ENCODE results near the gene CELSR1.
A peak's percentile ranks its signal among the peaks of the same experiment; 100 is the strongest.

CELSR1 gene, protein sequence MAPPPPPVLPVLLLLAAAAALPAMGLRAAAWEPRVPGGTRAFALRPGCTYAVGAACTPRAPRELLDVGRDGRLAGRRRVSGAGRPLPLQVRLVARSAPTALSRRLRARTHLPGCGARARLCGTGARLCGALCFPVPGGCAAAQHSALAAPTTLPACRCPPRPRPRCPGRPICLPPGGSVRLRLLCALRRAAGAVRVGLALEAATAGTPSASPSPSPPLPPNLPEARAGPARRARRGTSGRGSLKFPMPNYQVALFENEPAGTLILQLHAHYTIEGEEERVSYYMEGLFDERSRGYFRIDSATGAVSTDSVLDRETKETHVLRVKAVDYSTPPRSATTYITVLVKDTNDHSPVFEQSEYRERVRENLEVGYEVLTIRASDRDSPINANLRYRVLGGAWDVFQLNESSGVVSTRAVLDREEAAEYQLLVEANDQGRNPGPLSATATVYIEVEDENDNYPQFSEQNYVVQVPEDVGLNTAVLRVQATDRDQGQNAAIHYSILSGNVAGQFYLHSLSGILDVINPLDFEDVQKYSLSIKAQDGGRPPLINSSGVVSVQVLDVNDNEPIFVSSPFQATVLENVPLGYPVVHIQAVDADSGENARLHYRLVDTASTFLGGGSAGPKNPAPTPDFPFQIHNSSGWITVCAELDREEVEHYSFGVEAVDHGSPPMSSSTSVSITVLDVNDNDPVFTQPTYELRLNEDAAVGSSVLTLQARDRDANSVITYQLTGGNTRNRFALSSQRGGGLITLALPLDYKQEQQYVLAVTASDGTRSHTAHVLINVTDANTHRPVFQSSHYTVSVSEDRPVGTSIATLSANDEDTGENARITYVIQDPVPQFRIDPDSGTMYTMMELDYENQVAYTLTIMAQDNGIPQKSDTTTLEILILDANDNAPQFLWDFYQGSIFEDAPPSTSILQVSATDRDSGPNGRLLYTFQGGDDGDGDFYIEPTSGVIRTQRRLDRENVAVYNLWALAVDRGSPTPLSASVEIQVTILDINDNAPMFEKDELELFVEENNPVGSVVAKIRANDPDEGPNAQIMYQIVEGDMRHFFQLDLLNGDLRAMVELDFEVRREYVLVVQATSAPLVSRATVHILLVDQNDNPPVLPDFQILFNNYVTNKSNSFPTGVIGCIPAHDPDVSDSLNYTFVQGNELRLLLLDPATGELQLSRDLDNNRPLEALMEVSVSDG (N-terminal part only)

GRCh38 chr22:46537225-46537945 lies at the start of gene CELSR1:
Gene CELSR1 (minus strand): TSS chr22:46537620. CDS start chr22:46537170, 450 bp downstream.
- peak in 1 of 3 donors; percentile 20 for DNase-seq (ENCODE audit: low read depth in 2 of 3, low spot score in 1 of 3)

DNA sequence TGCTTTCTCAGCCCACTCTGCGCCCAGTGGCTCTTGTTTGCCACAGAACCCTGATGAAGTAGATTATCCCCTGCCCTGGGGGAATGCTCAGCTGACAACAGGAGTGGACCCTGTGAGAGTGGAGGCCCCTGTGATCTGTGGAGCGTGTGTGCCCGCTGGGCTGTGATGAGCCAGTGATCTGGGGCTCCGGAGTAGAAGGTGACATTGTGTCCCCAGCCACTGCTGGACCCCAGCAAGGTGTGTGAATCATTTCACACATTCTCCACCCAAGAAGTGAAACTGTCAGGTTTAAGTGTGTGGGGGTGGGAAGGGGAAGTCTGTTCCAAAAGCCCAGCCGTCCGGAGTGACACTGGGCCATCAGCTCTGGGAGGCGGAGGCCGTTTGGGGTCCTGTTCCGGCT lies 49.6 kb upstream of the CELSR1 start:
- no peak for DNase-seq (ENCODE audit: low read depth in 2 of 3, low spot score in 1 of 3)

- no peak for DNase-seq (ENCODE audit: low read depth in 2 of 3, low spot score in 1 of 3)
These were observed 49.2 kb upstream of the CELSR1 start for GRCh38 chr22:46586531-46587011.

DNA sequence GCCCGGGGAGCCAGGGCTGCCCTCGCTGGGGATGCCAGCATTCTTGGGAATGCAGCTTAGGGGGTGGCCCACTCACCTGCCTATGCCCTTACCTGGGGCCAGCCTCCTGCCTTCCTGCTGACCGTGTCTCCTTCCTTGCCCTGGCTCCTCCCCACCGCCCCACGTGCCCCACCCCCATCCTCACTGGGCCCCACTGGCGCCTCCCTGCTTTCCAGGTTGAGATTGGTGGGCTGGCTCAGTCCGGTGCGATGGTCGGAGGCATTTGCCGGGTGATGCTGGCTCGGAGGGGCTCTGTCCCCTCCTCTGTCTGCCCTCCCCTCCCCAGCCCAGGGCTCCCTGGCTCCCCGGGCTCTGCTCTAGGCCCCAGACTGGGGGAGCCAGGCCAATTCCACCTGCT lies 48.7 kb upstream of the CELSR1 start:
- DNase-seq (ENCODE audit: low read depth in 2 of 3, low spot score in 1 of 3): no peak

- no peak for DNase-seq (ENCODE audit: low read depth in 2 of 3, low spot score in 1 of 3)
These were observed 48.1 kb upstream of the CELSR1 start for GRCh38 chr22:46585340-46586122.

- DNase-seq (ENCODE audit: low read depth in 2 of 3, low spot score in 1 of 3): no peak
These were observed 46.9 kb upstream of the CELSR1 start for GRCh38 chr22:46584081-46584921.

DNA sequence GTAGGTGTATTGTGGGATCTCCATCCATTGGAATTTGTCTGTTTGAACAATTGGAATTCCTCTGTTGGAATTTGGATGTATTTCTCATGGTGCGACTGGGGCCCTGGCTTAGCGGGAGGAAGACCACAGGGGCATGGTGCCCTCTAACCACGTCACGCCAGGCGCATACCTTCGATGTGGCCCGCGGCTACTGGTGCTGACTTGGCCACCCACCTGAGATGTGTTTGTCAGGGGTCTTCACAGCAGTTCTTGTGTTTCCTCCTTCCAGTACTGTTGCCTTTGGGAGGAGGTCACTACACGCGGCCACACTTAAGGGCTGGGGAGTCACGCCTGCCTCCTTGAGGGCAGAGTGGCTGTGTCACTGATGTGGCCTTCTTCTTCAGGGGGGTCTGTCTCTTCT lies 46.2 kb upstream of the CELSR1 start:
- no peak for DNase-seq (ENCODE audit: low read depth in 2 of 3, low spot score in 1 of 3)

- no peak for DNase-seq (ENCODE audit: low read depth in 2 of 3, low spot score in 1 of 3)
These were observed 45.0 kb upstream of the CELSR1 start for GRCh38 chr22:46582281-46582933.

GRCh38 chr22:46581538-46582244 lies 44.3 kb upstream of the CELSR1 start:
- no peak for DNase-seq (ENCODE audit: low read depth in 2 of 3, low spot score in 1 of 3)

DNA sequence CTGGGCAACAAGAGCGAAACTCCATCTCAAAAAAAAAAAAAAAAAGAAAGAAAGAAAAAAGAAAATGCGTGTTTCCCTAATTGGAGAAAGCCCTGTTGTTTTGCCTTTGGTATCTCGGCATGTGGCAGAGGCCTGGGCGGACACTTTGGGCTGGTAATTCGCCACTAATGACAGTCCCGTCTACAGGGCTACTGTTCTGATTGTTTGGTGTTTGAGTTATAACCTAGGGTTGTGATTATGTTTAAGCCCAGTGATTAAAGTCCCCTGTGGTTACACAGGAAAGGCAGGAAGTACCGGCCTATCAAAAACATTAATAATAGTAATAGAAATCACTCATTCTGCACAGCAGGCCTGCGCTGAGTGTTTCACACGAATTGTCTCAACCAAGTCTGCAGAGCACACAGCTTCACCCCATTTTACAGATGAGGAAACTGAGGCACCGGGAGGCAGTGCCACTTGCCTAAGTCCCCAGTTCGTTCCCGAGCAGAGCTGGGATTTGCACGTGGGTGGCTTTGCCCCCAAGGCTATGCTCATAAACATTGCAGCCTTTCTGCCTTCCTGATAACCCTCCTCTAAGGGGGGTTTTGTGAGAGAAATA lies 43.6 kb upstream of the CELSR1 start:
- DNase-seq (ENCODE audit: low read depth in 2 of 3, low spot score in 1 of 3): no peak

DNA sequence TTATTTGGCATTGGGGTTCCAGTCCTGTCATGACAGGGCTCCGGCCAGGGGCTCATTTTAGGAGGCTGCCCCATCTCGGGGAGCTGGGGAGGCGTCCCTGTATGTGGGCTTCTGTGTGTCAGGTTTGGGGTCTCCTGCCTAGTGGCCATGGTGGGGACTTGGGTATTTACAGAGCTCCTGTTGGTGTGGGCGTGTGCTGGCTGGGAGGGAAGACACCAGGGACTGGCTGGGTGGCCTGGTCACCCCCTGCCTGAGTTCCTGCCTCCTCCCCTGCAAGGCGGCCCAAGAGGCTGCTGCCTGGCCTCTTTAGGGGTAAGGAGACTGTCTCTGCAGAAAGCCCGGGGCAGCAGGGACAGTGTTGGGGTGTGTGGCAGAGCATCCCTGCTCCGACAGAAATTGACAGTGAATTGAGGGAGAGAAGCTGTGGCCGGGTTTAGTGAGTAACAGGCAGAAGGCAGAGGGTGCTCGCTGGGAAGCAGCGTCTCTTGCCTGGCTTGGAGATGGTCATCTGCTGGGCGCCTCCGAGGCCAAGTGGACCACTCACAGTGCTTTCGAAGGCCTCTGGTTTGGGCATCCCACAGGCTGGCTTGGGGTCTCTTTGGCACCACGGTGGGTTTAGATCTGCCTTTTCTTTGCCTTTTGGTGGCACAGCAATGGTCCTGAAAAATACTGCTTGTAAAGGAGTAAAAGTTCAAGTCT lies 42.5 kb upstream of the CELSR1 start:
- DNase-seq (ENCODE audit: low read depth in 2 of 3, low spot score in 1 of 3): no peak

DNA sequence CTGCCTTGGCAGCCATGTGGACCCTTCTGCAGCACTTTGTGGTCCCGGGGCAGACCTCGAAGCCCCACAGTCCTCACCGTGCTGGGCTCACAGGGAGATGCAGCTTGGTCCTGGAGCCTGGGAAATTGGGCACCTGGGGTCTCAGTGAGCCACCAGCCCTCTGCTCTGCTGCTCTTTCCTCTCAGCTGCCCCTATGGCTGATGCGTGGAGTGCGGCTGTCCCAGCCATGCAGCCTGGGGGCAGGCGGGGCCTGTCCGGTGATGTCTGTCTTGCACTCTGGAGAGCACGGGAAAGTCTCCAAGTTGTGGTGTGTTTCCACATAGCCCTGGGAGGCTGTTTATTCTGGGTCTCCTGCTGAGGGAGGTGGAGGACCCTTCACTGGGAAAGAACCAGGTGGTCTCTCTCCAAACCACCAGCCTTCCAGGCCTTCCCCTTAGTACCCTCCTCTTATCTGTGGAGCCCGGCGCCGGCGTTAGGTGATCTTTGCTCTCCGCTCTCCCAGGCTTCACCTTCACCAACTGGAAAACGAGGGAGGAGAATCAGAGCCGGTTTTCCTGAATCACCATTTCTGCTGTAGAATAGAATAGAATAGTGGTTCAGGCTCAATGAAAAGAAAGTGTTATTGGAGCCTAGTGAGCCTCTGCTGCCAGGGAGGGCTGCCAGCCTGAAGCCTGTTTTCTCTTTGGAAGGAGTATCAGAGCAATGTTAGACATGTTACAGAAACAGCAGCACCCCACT lies 41.6 kb upstream of the CELSR1 start:
- DNase-seq (ENCODE audit: low read depth in 2 of 3, low spot score in 1 of 3): no peak

DNA sequence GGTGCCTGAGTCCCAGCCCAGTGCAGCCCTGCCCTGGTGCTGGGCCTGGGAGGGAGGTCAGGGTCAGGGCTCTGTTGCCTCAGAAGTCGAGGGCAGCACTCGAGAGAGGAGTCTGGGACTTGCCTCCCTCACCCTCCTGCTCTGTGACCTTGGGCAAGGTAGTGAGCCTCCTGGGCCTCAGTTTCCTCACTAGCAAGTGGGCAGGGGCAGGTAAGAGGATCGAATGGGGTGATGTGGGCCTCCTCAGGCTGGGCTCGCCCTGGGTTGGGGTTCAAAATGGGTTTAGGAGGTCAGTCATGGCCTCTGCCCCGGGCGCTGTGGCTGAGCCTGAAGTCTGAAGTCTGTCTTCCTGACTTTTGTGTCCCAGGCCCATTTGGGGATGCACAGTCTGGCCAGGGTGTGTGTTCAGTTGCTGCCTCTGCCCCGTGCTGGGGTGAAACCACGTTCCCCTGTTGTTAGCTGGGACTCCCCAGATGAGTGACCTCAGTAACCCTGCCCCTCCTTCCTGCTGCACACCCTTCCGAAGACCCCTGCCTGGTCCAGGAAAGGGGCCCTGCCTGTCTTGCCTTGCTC lies 40.9 kb upstream of the CELSR1 start:
- no peak for DNase-seq (ENCODE audit: low read depth in 2 of 3, low spot score in 1 of 3)

- no peak for DNase-seq (ENCODE audit: low read depth in 2 of 3, low spot score in 1 of 3)
These were observed 40.2 kb upstream of the CELSR1 start for GRCh38 chr22:46577368-46578249.

Data from stimulated activated CD4-positive, alpha-beta T cell treated with anti-CD3 and anti-CD28 coated beads, Interleukin-12 subunit alpha, Interleukin-12 subunit beta, amount 100 ng/mL, for 48 hours (primary cell).